Vagina (tissue), 2 donors: ENCODE data around the gene GPANK1. TPM values are rescaled to one million over a fixed set of nuclear protein-coding genes. Genes with fewer than 3 reads are reported as not detected.
A peak's percentile ranks its signal among the peaks of the same experiment; 100 is the strongest.

Source experiments
- DNase-seq, 2 donors: peaks; one replicate each; pipeline ENCODE4 v3.0.0-alpha.2; 2017; ENCODE audit errors: extremely low spot score in 2 of 2
- H3K27ac ChIP-seq: fragments of 200-600 bp; sonication (generic); one replicate; pipeline ENCODE4 v1.5.1; 2019
- H3K27me3 ChIP-seq: fragments of 200-600 bp; sonication (generic); one replicate; pipeline ENCODE4 v1.5.1; 2019
- H3K36me3 ChIP-seq, 2 donors: fragments of 200-600 bp; sonication (generic); one replicate each; pipeline ENCODE4 v1.5.1; 2017 to 2019
- H3K4me1 ChIP-seq: fragments of 200-600 bp; sonication (generic); one replicate; pipeline ENCODE4 v1.5.1; 2019
- H3K4me3 ChIP-seq, 2 donors: fragments of 200-600 bp; sonication (generic); 1 replicate in 1 of 2; 2 replicates in 1 of 2; pipeline ENCODE4 v1.5.1; 2016 to 2019
- H3K9me3 ChIP-seq: fragments of 200-600 bp; sonication (generic); one replicate; pipeline ENCODE4 v1.5.1; 2019
- POLR2A ChIP-seq, 2 donors: fragments of 450-650 bp; IDR thresholded peaks; one replicate each; pipeline ENCODE4 v1.6.1; 2017; ENCODE audit warnings: antibody characterized with exemption in 2 of 2, mild to moderate bottlenecking in 2 of 2, moderate library complexity in 2 of 2
- POLR2AphosphoS5 ChIP-seq, 2 donors: sonication (generic); formaldehyde crosslinking; IDR thresholded peaks; one replicate each; pipeline ENCODE4 v1.9.0; 2017; ENCODE audit warnings: antibody characterized with exemption in 2 of 2, mild to moderate bottlenecking in 2 of 2, low read depth in 1 of 2; ENCODE audit not compliant: insufficient read depth in 1 of 2
- intact Hi-C: fragments of 100-400 bp; cut with DNase I; formaldehyde crosslinking; loops from one replicate; pipeline ENCODE4 v1.15.1; 2023
- total RNA-seq: library from RNA; depleted of rRNA; stranded (reverse); fragments of >200 nt; gene quantifications from one replicate; pipeline ENCODE4 v1.2.3, GENCODE V29; 2016
- TF ChIP-seq, protein P1 (sequence below), 3 experiments: fragments of 450-650 bp in 2 of 3; fragments of 200-600 bp in 1 of 3; sonication (generic) in 1 of 3; IDR thresholded peaks; one replicate each; pipeline ENCODE4 v1.5.1; 2017 to 2019; ENCODE audit warnings: antibody characterized with exemption in 3 of 3, mild to moderate bottlenecking in 2 of 3, moderate library complexity in 2 of 3

Gene GPANK1
- total RNA-seq, 1 donor from 2014 or later, result 16.9 TPM

DNA sequence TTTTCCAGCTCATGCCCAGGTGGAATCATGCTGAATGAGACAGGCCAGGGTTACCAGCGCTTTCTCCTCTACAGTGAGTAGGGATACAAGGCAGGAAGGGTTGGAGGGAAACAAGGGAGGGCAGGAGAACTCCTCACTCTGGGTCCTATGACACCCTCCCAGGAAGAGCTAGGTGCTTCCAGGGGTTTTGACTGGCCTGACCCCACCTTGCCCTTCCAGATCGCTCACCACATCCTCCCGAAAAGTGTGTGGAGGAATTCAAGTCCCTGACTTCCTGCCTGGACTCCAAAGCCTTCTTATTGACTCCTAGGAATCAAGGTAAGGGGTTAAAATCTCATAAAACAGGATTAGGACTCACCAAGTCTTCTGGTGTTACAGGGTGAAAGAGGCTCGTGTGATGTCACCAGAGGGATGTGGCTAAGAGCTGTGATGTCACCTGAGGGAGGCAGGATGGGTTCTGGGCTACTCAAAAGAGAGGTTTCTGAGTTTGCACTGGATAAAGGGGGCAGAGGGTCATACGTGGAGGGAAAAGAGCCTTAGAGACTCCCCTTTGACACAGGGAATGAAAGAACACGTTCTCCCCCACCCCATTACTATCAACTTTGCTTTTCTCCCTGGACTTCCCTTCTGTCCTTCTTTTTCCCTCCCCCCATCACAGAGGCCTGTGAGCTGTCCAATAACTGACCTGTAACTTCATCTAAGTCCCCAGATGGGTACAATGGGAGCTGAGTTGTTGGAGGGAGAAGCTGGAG is 7.2 kb downstream of the GPANK1 start:
- Histone ChIP-seq H3K9me3 (no peaks in the 10 kb centered on the region), H3K4me1 (peaks cover 52% of the 10 kb centered on the region), H3K27ac (no peak overlapping the region), H3K27me3 (no peaks in the 10 kb centered on the region), H3K36me3 (peaks cover 0 to 8% of the 10 kb centered on the region in 2 donors), H3K4me3 (no peak overlapping the region)
- no peak for DNase-seq
- intact Hi-C loops, result no loop called here
- TF ChIP-seq, protein P1, sequence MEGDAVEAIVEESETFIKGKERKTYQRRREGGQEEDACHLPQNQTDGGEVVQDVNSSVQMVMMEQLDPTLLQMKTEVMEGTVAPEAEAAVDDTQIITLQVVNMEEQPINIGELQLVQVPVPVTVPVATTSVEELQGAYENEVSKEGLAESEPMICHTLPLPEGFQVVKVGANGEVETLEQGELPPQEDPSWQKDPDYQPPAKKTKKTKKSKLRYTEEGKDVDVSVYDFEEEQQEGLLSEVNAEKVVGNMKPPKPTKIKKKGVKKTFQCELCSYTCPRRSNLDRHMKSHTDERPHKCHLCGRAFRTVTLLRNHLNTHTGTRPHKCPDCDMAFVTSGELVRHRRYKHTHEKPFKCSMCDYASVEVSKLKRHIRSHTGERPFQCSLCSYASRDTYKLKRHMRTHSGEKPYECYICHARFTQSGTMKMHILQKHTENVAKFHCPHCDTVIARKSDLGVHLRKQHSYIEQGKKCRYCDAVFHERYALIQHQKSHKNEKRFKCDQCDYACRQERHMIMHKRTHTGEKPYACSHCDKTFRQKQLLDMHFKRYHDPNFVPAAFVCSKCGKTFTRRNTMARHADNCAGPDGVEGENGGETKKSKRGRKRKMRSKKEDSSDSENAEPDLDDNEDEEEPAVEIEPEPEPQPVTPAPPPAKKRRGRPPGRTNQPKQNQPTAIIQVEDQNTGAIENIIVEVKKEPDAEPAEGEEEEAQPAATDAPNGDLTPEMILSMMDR (IDR thresholded peaks at IDR 0.05), result no peak
- TF ChIP-seq POLR2AphosphoS5 (IDR thresholded peaks at IDR 0.05; ENCODE audit: insufficient read depth in 1 of 2, low read depth in 1 of 2), result no peak
- TF ChIP-seq POLR2A (IDR thresholded peaks at IDR 0.05), result no peak

DNA sequence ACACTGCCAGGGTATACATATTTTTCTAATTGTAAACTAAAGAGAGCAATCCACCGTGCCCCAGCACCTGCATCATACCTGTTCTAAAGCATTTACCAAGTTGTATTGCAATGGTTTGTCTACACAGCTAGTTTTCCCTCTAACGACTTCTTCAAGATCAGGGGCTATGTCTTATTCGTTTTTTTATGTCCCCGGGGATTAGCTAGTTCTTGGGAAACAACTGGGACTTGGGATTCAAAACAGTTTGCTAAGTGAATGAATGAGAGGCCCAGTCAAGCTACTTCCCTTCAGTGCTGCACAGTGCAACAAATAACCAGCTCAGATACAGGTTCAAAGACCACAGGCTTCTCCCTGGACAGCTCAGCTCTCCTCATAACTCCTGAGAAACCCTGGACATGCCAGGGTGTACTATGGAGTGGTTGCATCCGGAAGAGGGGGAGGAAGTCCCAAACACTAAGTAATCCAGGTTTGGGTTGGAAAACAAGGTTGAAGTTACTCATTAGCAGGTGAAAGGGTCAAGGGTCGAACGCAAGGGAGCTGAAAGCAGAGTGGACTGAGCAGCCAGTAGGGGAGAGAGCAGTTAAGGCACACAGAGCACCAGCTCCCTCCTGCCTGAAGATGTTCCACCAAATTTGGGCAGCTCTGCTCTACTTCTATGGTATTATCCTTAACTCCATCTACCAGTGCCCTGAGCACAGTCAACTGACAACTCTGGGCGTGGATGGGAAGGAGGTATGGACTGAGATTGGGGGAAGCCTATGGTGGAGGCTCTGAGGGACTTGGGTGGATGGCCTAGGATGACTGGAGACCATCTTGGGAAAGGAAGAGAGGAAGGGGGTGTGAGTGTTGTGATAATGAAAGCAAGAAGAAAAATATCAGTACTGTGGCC is 9.2 kb downstream of the GPANK1 start, which contains the start of gene APOM:
Gene APOM, plus strand, starts transcription at position 546 of the 889 bp plus-strand sequence. Its CDS starts 73 bp downstream, at position 619.
- Histone ChIP-seq H3K4me3 (no peak within 1 kb of the TSS), H3K27ac (no peak within 1 kb of the TSS), H3K4me1 (peaks cover 49% of the 10 kb centered on the region), H3K27me3 (no peaks in the 10 kb centered on the region), H3K9me3 (no peaks in the 10 kb centered on the region), H3K36me3 (no peaks in the 10 kb centered on the region)
- intact Hi-C loops, result no loop called here
- no peak for DNase-seq
- TF ChIP-seq, protein P1 (IDR thresholded peaks at IDR 0.05), result no peak
- no peak for TF ChIP-seq POLR2AphosphoS5 (IDR thresholded peaks at IDR 0.05; ENCODE audit: insufficient read depth in 1 of 2, low read depth in 1 of 2)
- no peak for TF ChIP-seq POLR2A (IDR thresholded peaks at IDR 0.05)

DNA sequence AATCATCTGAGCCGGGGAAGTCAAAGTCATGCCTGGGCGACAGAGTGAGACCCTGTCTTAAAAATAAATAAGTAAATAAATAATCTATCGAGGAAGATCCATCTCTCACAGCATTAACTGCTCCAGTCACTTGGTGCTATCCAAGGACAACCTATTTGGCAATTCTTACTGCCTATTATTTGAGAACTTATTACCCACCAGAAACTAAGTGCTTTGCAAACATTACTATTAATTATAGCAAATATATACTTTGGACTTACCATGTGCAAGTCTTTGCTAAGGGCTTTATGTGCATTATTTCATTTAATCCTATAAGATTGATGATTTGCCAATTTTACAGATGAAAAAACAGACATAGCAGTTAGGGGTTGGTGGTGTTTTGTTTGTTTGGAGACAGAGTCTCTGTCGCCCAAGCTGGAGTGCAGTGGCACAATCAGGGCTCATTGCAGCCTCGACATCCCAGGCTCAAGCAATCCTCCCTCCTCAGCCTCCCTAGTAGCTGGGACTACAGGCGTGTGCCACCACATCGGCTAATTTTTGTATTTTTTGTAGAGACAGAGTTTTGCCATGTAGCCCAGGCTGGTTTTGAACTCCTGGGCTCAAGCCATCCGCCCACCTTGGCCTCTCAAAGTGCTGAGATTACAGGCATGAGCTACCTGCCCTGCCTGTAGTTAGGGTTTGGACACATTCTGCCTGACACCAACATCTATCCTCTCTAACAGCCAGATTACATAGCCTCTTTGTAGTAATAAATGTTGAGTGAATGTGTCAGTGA is 10.0 kb downstream of the GPANK1 start:
- H3K4me1 ChIP-seq, result peaks cover 50% of the 10 kb centered on the region
- no peaks in the 10 kb centered on the region for H3K36me3 ChIP-seq
- no peak overlapping the region for H3K27ac ChIP-seq
- H3K9me3 ChIP-seq, result no peaks in the 10 kb centered on the region
- intact Hi-C loops, result no loop called here
- no peak for DNase-seq
- H3K4me3 ChIP-seq, result no peak overlapping the region
- H3K27me3 ChIP-seq, result no peaks in the 10 kb centered on the region
- TF ChIP-seq POLR2A (IDR thresholded peaks at IDR 0.05), result no peak
- TF ChIP-seq POLR2AphosphoS5 (IDR thresholded peaks at IDR 0.05; ENCODE audit: insufficient read depth in 1 of 2, low read depth in 1 of 2), result no peak
- TF ChIP-seq, protein P1 (IDR thresholded peaks at IDR 0.05), result no peak

DNA sequence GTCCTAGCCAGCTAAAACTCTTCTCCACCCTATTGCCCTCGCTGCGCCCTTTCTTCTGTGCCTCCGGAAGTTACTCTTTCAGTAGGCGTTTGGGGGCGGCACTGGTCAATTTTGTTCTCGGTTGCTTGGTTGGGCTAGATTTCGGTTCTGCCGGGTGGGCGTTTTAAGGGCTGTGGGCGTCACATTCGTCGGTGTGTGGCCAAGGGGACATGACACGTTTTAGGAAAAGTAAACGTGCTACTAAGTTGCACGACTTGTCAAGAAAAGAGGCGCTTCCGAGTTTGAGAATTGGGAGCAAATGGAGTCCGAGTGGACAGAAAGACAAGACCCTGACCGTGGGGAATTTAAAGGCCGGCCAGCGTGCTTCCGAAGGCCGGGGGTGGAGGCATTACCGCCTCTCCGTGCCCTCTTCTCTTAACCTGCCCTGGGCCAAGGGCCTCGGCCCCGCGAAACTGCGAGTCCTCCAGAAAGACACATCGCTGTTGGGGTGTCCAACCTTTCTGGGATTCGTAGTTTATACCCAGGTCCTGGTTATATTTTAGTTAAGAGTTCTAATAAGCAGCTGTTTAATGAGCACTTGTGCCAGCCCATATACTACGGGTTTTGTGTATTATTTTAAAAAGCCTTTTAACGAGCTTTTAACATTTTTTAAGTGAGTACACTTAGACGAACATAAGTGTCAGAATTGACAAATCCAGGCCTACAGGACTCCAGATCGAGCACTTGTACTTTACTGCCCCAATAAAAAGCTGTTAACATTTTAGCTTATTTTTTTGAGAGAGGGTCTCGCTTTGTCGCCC is 11.7 kb downstream of the GPANK1 start:
- TF ChIP-seq, protein P1 (IDR thresholded peaks at IDR 0.05), result no peak
- TF ChIP-seq POLR2A (IDR thresholded peaks at IDR 0.05) (peak in 1 of 2 donors; percentile 69), POLR2AphosphoS5 (IDR thresholded peaks at IDR 0.05; ENCODE audit: insufficient read depth in 1 of 2, low read depth in 1 of 2) (peak in 1 of 2 donors; percentile 20)
- intact Hi-C loops, result no loop called here
- no peaks in the 10 kb centered on the region for H3K9me3 ChIP-seq
- H3K4me3 ChIP-seq, result peak overlapping the region; percentile 72 to 86
- no peaks in the 10 kb centered on the region for H3K27me3 ChIP-seq
- peaks cover 0 to 15% of the 10 kb centered on the region in 2 donors for H3K36me3 ChIP-seq
- DNase-seq, result peak in 1 of 2 donors; percentile 95
- peaks cover 33% of the 10 kb centered on the region for H3K4me1 ChIP-seq
- H3K27ac ChIP-seq, result peak overlapping the region; percentile 95
